NCI-H2227 (cell line): ENCODE results near the gene VIPR2.
"Not testable (repeated sequence)": the region's sequence is repeated elsewhere in the genome, so short reads cannot be mapped to it uniquely, and the experiment has no call there.

ENCODE experiments used
- DNase-seq: peaks from one replicate; lab custom pipeline; 2025; ENCODE audit not compliant: unreplicated experiment; lab: John Stamatoyannopoulos, UW

VIPR2 gene

DNA sequence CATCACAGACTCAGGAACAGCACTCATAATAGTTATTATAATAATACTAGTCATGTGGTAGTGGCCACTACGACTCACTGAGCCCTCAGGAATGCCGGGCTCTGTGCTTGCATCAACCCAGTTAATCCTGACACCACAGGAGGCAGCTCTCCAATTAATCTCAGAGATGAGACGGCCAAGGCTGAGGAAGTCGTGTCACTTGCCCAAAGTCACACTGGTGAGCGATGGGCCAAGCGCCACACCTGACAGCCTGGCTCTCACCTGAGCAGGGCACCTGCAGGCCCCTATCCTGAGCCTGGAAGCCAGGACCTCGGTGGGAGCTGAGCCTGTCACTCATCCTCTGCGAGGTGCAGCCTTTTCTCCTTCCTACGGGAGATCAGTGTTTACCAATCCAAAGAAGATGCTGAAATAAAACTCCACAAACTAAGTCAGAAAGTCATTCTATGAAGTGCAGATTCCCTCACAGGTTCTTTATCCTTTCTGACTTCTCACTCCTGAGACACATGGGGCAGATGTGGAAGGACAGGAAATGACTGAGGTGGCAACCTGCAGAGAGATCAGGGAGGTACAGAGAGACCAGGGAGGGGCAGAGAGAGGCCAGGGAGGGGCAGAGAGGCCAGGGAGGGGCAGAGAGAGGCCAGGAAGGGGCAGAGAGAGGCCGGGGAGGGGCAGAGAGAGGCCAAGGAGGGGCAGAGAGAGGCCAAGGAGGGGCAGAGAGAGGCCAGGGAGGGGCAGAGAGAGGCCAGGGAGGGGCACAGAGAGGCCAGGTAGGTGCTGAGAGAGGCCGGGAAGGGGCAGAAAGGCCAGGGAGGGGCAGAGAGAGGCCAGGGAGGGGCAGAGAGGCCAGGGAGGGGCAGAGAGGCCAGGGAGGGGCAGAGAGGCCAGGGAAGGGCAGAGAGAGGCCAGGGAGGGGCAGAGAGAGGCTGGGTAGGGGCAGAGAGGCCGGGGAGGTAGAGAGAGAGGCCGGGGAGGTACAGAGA is 38.5 kb downstream of the VIPR2 start:
- no peak for DNase-seq

DNA sequence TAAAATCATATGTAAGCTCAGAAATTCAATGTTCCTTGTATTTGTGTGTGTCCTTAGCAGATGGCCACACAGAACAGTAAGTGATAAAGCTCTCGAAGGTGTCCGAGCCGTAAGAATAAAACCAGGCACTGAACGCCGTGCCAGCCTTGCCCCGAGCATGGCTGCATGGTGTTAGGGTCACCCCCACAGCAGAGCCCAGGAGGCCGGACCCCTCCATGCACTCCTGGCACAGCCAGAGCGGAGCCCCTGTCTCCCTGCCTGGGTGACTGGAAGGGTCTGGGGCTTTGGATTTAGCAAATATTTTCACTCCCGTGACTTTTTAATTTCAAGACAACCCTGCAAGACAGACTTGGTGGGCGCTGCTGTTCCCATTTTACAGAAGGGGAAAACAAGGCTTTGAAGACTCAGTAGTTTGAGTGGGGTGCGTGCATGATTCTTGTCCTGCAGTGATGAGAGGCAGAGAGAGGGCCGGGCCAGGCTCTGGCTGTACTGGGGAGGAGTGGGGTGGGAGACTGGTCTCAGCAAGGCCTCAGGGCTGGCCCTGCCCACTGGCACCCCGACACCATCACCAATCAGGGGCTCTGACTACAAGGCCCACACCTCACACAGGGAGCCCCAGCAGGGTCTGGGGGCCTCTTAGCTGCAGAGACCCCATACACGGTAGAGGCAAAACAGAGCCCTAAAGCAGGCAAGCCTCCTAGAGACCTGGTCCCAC is 39.4 kb downstream of the VIPR2 start:
- DNase-seq = no peak

- DNase-seq = no peak
Measured at GRCh38 chr7:159104188-159104920, 40.3 kb downstream of the VIPR2 start.

DNA sequence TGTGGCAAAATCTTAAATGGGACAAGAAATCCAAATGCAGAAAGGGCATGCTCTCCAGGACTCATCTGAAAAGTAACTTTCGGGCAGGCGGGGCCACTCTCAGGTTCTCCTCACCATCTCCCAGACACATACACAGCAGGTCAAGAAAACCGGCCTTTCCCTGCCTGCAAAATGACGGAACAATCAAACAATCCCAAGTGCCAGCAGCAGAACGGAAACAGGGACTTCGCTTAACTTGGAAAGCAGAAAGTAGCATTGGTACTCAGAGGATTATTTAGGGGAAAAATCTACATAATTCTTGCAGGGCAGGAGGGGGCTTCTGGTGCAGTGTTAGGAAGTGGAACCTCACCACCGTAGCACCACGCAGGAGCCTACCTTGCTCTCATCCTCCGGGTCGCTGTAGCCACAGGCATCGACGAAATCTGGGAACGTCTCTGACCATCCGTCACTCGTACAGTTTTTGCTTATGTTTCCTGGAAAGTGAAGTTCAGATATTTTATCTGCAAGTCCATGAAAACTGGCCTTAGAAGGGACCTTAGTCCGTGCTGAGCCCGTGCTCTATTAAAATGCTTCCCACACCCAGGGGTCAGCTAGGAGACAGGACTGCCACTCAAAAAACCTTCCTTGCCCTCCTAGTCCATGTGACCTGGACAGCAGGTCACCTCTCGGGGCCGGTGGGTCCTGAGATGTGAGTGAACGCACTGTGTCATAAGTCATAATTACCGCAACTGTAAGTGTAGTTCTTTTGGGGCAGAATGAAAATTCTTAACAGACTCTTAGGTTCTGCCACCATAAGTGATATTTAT is 41.1 kb downstream of the VIPR2 start:
- DNase-seq = no peak

- DNase-seq = no peak
Measured at GRCh38 chr7:159102681-159103381, 41.8 kb downstream of the VIPR2 start.

DNA sequence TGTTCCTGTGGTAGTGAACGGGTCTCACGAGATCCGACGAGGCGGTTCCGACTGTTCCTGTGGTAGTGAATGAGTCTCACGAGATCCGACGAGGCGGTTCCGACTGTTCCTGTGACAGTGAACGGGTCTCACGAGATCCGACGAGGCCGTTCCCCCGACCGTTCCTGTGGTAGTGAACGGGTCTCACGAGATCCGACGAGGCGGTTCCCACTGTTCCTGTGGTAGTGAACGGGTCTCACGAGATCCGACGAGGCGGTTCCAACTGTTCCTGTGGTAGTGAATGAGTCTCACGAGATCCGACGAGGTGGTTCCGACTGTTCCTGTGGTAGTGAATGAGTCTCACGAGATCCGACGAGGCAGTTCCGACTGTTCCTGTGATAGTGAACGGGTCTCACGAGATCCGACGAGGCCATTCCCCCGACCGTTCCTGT is 43.0 kb downstream of the VIPR2 start:
- DNase-seq = not testable (repeated sequence)

DNA sequence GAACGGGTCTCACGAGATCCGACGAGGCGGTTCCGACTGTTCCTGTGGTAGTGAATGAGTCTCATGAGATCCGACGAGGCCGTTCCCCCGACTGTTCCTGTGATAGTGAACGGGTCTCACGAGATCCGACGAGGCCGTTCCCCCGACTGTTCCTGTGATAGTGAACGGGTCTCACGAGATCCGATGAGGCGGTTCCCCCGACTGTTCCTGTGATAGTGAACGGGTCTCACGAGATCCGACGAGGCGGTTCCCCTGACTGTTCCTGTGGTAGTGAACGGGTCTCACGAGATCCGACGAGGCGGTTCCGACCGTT is 43.6 kb downstream of the VIPR2 start:
- not testable (repeated sequence) for DNase-seq

DNA sequence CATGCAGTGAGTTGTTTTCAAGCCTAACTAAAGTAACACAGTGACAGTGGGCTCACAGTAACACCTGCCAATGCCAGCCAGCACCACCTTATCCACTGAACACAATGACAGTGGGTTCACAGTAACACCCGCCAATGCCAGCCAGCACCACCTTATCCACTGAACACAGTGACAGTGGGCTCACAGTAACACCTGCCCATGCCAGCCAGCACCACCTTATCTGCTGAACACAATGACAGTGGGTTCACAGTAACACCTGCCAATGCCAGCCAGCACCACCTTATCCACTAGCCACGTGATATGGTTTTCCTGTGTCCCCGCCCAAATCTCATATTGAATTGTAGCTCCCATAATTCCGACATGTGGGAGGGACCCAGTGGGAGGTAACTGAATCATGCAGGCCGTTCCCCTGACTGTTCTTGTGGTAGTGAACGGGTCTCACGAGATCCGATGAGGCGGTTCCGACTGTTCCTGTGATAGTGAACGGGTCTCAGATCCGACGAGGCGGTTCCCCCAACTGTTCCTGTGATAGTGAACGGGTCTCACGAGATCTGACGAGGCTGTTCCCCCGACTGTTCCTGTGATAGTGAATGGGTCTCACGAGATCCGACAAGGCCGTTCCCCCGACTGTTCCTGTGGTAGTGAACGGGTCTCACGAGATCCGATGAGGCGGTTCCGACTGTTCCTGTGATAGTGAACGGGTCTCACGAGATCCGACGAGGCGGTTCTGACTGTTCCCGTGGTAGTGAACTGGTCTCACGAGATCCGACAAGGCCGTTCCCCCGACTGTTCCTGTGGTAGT is 44.2 kb downstream of the VIPR2 start:
- not testable (repeated sequence) for DNase-seq

GRCh38 chr7:159099711-159100231 is 44.9 kb downstream of the VIPR2 start:
- no peak for DNase-seq

DNA sequence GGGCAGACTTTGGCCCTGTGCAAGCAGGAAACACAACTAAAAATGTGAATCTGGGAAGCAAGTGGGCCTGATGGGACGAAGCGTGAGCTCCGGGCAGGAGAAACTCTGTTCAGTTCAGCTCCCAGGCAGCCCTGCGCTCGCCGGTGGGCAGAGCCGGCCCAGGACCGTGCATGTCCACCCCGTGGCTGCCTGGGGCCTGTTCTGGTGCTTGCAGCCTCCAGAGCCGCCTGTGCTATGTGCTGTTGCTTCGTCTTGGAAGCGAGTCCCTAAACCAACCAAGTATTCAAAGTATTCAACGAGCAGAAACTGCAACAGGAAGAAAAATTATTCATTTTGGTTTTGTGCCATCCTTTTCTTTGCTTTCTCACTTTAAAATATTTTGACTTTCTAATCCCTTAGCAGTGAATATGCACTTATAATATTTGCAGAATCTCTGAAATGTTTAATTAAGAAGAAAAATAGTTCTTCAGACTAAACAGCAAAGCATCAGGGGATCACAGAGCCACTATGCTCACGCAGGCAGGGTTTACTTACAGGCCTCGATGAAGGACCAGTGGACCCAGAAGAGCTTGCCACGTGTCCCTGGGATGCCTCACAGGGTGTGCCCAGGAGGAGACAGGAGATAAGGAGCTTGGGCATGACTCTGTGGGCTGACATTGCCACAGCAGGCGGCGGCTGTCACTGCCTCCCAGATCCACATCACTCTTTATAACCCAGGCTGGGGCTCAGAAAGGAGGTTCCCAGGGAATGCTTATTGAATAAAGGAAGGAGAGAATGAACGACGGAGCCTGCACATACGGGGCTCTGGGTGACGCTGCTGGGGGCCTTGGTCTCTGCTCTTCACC is 45.6 kb downstream of the VIPR2 start:
- no peak for DNase-seq

DNA sequence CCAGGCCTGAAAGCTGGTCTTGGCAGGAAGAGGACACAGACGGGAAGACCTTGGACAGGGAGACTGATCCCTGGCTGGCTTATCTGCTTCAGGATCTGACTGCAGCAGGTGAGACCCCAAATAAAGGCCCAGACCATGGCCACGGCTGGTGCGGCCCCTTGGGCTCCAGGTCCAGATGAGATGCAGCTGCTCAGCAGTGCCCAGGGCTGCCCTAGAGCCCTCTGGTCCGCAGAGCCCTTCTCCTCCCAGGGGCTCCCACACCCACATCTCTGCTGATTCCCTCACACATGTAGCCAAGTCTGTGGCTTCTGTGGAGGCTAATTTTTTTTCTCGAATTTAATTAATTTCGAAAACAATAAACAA is 46.3 kb downstream of the VIPR2 start:
- DNase-seq = no peak

DNA sequence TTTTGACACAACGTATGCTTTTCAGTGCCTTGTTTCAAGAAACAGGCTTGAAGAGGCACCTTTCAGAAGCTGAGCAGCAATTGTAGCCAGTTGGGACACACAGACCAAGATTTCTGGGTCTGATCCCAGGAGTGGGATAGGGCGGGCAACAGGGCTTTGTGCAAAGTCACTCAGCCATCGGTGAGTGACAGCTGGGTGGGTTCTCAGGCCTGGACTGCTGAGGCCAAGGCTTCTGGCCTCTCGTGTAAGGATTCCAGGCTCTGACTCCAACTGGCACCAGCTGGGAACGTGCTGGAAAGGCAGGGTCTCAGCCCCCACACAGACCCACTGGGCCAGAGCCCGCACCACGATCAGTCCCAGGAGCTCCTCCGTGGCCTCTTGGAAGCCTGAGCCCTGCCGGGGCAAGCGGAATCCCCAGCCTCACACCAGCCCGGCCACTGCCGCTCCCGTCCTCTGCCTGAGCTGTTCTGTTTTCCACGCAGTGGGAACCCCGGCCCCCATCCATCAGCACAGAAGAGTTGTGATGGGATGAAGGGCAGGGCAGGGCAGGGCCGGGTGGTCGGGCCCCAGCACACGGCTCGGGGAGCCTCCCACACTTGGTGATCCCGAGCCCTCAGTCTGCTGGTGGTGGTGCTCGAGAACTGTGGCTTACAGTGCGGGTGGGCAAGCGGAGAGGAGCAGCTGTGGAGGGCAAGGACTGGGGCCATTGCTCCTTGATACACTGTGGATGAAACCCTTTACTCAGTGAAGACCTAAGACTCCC is 46.8 kb downstream of the VIPR2 start:
- no peak for DNase-seq

GRCh38 chr7:159096736-159097581 is 47.7 kb downstream of the VIPR2 start:
- no peak for DNase-seq

GRCh38 chr7:159095979-159096411 is 48.7 kb downstream of the VIPR2 start:
- DNase-seq = no peak

DNA sequence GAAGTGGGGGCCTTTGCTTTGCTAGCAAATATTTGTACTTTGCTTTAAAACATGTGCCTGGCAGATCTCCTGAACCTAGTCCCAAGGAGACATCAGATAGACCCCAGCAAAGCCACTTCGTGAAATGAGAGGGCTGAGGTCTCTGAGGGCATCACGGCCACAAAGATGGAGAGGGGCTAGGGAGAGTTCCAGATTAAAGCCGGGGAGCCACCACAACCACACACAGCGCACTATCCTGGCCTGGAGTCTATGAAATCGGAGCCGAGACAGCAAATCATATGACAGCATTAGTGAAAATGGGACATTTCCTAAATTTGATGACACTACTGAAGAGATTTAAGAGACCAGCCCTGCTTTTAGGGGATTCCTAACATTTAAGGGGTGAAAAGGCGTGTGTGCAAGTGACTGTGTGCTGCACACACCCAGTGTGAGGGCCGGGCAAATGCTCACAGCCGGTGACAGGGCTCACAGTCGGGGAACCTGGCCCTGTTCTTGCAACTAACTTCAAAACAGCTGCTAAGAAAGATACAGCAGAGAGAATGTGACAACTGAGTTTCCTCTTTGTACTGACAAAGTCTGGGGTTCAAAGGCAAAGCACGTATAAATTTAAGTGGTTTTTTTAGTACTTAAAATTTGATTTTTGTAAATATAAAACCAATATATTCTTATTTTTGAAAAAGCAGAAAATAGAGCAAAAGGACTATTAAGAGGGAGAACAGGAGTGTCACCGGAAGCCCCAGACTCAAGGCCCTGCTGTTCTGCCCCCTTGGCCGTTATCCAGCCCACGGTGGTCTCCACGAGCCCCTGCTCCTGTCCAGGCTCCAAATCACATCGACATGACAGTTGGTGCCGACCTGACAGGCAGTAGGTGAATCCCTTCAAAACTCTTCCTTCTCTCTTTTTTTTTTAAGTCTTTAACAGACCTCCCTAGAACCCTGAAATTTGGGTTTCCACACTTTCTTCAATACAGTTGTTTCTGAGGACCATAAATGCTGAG is 49.5 kb downstream of the VIPR2 start:
- no peak for DNase-seq
